Stimulated activated CD4-positive, alpha-beta T cell treated with anti-CD3 and anti-CD28 coated beads, Interleukin-4, amount 100 ng/mL, for 1 hour (primary cell): Measurements from ENCODE around the gene MND1.
A peak's percentile ranks its signal among the peaks of the same experiment; 100 is the strongest.

Source experiments
- DNase-seq: peaks from one replicate; pipeline ENCODE4 v3.0.0-alpha.2; 2020

MND1 gene

GRCh38 chr4:153344131-153345011 lies at the start of gene MND1:
TSS of gene MND1 (plus strand) at chr4:153344688. CDS start at chr4:153344738, 50 bp downstream.
- DNase-seq = peak; percentile 94

DNA sequence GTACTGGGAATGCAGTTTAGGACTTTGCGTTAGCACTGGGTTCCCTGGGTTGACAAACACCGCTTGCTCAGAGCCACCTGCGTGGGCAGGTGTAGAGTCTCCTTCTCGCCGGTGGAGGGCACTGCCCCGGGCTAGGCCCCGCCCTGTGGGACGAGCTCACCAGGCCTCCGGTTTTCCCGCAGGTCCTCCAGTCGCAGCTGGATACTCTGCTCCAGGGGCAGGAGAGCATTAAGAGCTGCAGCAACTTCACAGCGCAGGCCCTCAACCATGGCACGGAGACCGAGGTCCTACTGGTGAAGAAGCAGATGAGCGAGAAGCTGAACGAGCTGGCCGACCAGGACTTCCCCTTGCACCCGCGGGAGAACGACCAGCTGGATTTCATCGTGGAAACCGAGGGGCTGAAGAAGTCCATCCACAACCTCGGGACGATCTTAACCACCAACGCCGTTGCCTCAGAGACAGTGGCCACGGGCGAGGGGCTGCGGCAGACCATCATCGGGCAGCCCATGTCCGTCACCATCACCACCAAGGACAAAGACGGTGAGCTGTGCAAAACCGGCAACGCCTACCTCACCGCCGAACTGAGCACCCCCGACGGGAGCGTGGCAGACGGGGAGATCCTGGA lies 49.2 kb upstream of the MND1 start:
- DNase-seq = no peak

DNA sequence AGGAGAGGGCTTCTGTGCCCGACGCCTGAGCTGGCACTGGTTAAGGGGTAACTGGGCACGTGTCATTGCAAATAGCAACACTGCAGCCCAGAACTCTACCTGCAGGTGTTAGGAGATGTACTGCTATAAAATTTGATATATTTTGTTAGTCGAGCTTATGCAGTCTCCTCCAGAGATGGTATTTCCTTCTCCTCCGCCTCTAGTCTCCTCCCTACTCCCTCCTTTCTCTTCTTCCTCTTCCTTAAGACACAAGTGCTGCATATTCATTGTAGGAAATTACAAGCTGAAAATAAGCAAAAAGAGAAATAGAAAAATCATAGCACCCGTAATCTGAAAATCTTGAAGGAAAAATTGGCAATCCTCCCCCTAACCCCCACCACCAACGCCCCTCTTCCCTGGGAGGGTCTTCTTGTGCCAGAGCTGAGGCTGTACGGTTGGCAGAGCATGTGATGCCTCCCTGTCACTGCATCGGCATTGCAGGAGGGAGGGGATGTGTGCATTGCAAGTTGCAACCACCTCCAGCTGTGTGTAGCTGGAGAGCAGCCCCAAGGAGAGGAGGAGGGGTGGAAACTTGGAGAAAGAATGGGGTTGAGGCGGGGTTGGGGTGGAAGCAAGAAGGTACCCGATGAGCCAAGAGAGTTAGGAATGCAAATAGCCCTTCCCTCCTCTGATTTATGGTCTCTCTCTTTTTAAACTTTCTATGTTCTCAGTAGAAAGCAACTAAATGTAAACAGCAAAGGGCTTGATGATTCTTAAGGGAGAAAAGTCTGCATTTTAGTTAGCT lies 48.3 kb upstream of the MND1 start:
- no peak for DNase-seq

GRCh38 chr4:153297116-153297515 lies 47.4 kb upstream of the MND1 start:
- DNase-seq = no peak

DNA sequence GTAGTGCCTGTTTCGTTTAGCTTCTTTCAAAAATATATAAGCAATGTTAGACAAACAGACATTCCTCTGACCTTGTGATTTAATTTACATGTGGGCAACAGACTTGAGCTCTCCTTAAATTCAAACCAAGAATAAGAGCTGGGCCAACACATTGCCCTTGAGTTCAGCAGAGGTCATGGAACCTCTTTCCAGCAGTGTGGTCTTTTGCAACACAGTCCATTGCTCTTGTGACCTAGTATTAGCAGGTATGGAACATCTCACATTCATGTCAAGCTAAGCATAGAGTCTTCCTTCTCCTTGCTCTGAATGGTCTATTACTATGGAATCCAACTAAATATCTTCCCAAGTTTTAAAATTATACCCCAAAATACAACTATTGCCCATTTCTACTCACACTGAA lies 33.7 kb upstream of the MND1 start:
- no peak for DNase-seq

DNA sequence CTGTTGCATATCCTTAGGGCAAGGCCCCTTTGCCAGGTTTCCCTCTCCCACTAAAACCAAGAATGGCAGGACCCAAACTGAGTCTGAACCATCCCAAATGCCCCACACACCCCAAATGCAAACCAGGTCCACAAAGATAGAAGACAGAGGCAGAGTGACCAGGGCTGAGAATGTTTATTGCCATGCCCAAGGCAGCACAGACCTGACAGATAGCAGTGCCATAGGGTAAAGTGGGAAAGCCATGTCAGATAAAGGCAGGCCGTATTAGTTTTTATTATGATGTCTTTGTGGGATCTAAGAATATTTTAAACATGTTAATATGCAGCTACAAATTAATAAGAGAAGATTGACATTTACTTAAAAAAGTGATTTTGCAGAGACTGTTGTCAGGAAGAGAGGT lies 29.6 kb upstream of the MND1 start:
- DNase-seq = no peak

GRCh38 chr4:153318696-153319320 lies 25.7 kb upstream of the MND1 start:
- DNase-seq = peak; percentile 6

DNA sequence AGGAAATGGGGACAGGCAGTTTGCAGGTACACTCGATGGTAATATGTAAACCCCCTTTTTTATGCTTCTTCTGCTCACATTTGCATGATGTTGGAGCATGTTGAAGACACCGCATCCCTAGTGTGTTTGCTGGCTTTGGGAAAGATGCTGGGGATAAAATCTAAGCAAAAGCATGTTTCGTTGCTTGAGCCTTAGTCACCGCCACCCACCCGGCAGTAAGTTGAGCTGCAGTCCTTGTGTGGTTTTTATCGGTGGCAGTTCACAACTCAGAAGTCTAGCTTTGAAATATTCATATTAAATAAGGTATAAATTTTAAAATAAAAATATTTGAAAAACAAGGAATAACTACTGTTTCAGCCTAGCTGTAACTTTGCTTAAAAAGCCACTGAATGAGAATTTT lies 21.7 kb upstream of the MND1 start:
- DNase-seq = no peak

DNA sequence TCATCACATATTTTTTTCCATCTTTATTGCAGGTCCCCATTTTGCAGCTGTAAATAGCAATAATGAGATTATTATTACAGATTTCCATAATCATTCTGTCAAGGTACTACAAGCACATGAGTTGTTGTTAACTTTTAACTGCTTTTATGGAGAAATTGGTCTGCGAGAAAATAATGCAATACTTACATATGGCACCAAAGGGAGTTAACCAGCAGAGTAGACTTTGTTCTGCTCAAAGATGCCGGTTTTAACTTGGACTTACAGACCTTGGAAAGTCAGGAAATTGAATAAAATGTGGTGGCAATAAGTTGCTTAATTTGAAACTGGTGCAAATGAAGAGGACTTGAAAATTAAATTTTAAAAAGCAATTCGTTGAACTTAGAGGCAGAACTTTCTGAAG lies 20.4 kb upstream of the MND1 start:
- DNase-seq = no peak

DNA sequence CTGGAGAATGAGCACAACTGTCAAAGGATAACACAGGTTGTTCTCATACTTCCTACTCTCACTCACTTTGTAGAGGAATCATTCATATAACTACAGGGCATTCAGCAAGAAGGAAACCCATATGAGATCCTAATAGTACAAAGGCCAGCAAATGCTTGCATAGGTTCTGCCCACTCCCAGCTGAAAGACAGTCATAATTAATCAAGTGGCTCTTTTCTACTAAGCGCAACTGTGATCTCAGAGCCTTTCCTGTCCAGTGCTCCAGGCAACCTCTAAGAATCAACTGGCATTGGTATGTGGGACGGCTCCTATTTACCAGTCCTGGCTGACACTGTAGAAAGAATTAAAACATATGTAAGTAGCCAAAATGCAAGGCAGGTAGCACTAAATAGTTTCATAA lies 18.9 kb upstream of the MND1 start:
- no peak for DNase-seq

- no peak for DNase-seq
Measured at GRCh38 chr4:153326513-153326912, 18.0 kb upstream of the MND1 start.

DNA sequence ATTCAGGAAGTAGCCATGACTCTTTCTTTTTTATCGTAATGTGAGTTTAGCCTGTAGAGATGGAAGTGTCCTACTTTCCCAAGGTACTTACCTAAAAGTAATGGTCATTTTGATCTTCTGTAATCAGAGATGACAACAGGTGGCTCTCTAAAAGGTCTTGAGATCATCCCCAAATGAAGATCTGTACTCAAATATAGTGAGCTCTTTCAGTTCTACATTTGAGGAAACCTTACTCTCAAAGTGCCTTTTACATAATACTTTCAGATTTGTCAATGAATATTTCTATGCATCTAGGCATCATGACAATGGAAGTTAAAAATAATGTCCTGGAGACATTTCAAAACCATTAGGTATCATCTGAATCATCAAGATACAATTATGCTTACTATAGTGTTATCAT lies 17.2 kb upstream of the MND1 start:
- no peak for DNase-seq

GRCh38 chr4:153332936-153333335 lies 11.6 kb upstream of the MND1 start:
- no peak for DNase-seq

DNA sequence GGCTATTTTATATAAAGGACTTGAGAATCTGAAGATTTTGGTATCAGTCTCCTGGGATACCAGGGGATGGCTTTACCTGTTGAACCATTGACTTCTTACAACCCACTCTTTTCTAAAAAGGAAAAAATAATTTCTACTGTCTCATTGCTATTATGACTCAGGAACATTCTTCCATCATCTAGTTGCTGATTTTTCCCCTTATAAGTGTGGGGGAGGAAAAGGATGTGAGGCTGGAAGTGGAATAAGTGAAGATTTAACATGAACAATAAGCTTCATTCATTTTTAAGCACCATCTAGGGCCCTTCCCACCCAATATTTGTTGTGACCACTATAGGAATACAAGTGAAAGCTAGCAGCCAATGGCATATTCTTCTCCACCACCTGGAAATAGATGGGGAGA lies 10.6 kb upstream of the MND1 start:
- DNase-seq = no peak

GRCh38 chr4:153335665-153336064 lies 8.8 kb upstream of the MND1 start:
- DNase-seq = no peak

DNA sequence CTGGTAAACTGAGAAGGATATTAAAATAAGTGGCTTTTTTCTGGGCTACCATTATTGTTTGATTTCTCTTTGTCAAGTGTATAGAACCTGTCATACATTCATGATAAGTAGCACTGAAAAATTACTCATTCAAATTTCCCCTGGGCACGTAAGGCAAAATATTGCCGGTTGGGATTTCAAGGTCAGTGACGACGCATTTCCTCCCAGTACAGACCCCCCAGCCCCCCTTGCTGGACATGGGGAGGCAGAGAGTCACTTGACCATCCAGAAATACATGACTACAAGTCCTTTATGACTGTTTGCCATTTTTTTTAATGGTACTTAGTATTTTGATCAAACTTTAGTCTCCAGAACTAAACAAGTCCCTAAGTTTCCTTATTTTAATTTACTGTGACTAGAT lies 6.8 kb upstream of the MND1 start:
- no peak for DNase-seq

DNA sequence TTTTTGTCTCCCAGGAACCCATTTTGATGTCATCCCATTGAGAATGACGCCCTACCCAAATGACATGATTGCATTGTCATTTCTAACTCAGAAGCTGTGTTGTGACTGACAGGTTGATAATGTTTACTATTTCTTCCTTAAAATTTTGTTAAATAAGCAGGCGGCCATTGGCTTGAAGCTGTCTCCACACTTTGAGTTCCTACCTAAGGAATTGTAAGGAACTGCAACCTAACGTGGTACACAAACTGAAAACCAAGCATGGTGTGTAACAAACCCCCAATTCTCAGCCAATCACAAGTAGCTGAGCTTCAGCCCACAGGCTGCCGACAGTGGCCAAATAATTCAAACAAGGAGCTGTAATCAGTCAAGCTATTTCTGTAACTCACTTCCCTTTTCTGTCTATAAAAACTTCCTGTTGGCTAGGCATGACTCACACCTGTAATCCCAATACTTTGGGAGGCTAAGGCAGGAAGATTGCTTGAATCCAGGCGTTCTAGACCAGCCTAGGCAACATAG lies 2.9 kb upstream of the MND1 start:
- no peak for DNase-seq

GRCh38 chr4:153342751-153343552 lies 1.5 kb upstream of the MND1 start:
- DNase-seq = no peak

DNA sequence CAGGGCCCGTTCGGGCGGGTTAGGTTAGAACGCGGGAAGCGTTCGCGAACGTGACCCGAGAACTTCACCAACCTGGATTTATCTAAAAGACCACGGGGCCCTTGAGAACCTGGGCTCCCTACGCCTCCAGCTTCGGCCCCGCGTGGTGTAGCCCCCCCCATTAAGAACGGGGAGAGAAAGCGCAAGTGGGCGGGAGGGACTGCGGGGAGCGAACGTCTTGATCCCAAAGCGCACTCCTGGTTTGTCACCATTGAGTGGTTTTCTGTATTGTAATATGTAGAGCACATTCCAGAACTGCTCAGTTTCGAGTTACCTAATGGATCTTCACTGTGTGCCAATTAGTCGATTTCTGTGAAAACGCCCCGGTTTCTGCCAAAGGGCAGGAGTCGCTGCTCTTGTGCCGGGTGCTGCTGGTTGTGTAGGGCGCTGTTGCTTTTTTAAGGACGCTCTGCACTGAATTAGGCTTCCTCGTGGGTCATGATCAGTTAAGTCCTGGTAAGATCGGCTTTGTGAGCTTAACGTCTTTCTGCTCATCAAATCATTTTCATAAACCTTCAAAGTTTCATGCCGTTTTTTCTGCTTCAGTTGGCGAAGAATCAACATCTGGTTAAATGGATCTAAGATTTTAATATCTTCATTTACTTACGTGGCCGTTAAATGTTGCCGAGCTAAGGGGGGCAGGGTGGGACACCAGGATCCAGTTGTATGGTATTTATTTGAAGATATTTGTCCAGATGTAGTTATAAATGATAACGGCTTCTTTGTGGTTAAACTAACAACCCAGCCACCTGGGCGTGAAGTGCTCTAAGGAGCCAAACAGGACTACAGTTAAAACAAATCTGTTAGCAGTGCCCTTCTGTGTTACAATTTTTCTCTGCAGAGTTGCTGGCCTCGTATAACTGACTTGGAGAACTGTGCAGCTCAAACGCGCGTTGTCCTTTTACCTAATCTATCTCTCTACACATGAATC lies 809 bp downstream of the MND1 start:
- peak; percentile 48 for DNase-seq

GRCh38 chr4:153346031-153346430 lies 1.5 kb downstream of the MND1 start:
- no peak for DNase-seq

GRCh38 chr4:153346563-153346962 lies 2.1 kb downstream of the MND1 start:
- DNase-seq = no peak
